ENCODE measurements around the gene PAX7.

Gene PAX7

DNA sequence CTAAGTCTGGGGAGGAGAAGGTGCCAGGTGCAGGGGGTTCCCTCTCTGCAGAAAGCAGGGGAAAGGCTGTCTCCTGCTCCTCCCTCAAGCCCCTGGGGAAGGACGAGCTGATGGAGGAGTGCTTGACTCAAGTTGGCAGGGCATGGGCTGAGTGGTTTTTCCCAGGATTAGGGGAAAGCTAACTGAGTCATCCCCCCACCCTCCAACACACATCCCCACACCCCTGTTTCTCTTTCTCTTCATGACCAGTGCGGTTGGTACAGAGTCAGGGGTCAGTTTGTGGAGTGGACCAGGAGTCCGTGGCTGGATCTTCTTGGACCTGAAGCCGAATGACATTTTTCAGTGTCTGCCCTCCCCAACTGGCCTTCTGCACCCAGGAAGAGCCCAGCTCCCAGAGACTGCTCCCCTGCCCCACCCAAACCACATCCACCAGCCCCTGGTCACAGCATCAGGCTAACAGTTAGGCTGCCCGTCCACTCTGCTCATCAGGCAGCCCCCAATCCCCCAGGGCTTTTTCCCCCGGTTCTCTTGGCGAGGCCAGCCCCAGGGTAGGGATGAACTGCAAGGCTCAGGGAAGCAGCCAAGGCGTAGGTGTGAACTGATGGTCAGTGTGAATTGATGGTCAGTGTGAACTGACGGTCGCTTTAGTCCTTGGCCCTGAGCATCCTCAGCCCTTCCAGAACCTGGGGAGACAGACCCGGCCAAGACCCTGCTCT is 81.0 kb downstream of the PAX7 start:
- no peak for DNase-seq

DNA sequence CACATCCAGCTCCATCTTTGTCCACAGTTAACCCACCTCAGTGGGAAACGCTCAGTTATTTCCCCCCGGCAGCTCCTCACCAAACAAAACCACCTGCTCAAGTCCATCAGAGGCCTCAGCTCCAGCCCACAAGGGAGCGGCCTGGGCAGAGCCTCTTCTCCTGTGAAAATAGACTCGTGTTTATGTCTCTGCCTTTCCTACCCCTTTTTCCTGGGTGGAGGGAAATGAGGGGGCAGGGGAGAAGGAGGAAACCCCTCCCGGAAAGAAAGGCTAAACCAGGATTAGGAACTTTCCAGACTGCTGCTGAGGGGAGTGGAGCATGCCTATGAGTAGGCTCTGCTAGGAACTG is 81.6 kb downstream of the PAX7 start:
- no peak for DNase-seq

- DNase-seq: no peak
Observed at GRCh38 chr1:18714404-18715175, 83.9 kb downstream of the PAX7 start.

DNA sequence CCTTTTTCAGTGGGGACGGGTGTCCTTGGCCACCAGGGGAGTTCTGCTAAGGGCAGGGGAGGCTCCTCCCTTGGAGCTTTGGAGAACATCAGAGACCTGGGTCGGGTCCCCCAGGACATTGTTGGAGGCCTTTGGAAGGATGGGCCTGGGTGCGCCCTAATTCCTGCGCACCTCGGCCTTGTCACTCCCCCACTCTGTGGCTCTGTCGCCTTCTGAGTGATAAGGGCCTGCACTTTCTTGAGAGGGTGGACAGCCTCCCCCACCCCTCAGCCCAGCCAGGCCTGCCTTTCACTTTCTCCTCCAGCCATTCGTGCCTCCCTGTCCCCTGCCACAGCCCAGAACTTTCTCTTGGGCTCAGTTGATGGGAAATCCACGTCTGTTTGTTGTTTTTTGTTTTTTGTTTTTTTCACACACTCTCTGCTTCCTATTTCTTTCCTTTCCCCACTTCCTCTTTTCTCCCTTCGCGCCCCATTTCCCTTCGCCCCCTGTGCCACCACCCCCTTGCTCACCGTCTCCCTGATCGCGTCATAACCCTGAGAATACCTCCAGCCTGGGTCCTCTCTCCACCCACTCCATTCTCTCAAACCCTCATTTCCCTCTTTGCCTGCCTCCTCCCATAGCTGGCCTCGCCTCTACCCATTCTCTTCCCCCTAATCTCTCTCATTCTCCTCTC is 85.6 kb downstream of the PAX7 start:
- DNase-seq: no peak

DNA sequence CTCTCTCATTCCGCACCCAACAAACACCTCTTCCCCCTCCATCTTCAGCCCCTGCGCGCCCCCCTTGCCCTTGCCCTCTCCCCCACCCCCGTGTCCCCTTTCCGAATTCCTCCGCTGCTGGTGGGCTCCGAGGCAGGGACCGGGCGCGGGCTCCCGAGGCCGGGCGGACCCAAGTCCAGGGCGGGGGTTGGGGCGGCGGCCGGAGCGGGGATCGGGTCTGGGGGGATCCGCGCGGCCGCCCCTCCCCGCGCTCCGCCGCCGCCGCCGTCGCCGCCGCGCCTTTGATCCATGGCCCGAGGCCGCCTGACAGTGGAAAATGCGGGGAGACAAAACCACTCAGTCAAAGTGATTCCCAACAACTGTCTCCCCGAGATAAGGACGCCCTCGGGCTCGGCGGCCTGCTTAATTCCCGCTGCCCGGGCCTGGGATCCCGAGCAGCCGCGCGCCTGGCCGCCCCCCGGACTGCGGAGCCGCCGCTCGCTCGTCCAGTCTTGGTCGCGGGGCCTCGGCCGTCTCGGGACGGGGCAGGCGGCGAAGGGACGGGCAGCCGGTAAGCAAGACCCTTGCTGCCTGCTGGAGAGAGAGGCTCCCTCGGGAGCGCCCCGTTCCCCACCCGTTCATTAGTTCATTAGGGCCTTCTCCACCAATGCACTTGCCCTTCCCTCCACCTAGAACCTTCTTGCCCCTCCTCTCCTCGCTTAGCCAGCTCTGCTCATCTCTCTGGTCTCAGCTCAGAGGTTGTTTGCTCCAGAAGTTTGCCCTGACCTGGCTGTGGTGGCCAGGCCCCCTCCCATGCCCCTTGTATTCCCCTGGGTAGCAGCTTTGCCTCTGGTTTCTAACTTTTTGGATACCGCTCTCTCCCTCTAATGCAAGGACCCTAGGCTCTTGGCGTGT is 86.4 kb downstream of the PAX7 start:
- no peak for DNase-seq

GRCh38 chr1:18719786-18720451 is 89.3 kb downstream of the PAX7 start:
- no peak for DNase-seq

DNA sequence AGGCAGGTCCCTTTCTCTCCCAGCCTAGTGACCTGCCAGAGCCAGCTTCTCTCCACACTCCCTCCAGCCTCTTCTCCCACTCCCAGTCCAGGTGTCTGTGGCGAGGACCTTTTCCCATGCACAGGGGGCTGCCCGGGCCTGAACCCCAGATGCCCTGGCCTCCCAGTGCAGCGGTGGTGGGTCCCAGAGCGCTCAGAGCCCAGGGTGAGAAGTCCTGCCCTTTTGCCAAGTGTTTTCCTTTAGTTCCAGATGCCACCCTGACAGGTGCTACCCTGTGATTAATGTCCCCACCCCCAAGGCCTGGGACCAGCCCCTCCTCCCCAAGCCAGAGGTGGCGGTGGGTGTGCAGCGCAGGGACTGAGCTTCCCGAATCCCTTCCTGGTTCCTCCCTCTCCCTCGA is 90.4 kb downstream of the PAX7 start:
- DNase-seq: no peak

DNA sequence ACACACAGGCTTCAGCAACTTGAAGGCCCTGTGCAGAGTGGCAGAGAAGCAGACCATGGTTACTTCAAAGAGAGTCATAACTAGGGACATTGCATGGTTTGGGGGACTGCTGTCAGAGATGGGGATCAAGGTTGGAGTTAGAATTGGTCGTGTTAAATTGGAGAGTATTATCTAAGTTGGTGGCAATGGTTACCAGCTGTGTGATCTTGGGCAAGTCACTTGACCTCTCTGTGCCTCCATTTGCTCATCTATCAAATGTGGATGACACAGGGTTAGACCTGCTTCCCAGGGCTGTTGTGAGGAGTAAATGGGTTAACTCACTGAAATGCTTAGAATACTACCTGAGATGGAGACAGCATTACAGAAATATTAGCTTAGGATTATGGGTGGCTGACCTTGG is 91.1 kb downstream of the PAX7 start:
- DNase-seq: no peak

DNA sequence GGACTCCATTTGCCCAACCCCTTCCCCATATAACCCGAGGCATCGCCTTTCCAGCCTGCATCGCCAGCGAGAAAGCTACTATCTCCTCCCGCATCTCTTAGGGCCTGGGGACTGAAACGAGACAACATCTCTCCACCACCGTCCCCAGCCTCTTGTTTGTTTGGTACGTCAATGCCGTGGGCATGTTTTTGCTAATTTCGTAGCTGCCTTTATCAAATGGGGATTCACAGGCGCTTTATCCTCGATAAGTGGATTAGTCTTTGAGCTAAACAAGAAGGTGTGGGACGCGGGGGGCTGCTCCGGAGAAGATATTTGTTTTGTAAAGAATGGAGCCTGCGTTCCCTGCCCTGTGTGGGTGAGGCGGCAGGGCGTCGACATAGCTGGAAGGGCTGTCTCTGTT is 91.6 kb downstream of the PAX7 start:
- no peak for DNase-seq

DNA sequence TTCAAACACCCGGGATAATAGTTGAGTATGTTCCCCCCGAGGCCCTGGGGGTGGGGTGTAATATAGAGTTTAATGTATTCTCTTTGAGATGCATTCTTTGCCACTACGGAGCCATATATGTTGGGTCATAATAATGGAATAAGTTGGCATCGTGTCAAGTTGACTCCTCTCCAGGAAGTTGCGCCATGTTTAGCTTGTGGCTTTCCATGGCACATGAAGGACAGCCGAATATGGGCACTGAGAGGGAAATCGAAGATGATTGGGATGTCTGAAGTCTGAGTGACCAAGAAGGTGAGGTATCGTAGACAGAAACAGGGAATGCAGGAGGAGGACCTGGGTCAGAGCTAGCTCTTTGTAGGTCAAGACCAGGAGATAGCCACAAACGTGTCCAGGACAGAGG is 92.6 kb downstream of the PAX7 start:
- DNase-seq: no peak

DNA sequence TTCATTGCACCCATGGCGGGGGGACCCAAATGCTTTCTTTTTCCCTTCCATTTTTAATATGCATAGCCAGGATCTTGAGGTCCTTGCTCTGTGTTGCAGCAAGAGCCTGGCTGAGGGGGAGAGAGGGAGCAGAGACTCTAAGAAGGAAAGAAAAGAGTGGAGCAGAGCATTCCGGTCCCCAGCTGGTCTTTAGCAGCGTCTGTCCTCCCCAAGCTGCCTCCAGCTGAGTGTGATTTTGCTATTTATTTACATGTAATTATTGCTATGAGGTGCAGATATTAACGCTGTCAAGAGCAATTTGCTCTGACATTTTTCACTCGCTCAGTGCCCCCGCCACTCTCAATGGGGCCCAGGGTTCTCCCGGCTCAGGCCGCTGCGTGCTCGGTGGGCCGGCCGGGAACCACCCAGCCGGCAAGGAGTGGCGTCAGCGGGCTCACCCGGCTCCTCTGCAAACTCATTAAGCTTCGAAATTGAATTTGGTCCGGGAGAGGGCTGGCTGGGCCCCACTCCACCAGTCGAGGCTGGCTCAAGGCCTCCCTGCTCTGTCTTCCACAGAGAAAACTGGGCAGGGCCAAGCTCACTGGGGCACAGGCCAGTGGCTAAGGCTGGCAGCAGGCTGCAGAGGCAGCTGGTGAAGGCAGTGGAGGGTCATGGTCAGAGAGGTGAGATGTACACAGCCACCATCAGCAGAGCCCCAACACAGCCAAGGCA is 93.2 kb downstream of the PAX7 start:
- DNase-seq: no peak

DNA sequence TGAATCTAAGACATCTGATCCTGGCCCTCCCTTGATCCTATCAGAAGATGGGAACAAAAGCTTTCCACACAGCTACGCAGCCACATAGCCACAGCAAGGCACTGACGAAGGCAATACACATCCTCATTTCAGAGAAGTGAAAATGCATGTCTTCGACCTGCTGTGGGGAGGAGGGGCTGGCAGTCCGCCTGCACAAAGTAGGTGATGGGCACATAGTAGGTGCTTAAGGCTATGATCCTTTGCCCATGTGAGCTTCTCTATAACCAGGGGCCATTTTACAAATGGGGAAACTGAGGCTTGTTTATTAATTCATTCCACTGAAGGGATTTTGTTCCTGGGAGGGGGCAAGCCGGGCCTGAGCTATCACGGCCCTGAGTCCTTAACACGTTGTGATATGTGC is 94.2 kb downstream of the PAX7 start:
- DNase-seq: no peak

- peak; percentile 70 for DNase-seq
Observed at GRCh38 chr1:18725231-18725895, 94.7 kb downstream of the PAX7 start.

DNA sequence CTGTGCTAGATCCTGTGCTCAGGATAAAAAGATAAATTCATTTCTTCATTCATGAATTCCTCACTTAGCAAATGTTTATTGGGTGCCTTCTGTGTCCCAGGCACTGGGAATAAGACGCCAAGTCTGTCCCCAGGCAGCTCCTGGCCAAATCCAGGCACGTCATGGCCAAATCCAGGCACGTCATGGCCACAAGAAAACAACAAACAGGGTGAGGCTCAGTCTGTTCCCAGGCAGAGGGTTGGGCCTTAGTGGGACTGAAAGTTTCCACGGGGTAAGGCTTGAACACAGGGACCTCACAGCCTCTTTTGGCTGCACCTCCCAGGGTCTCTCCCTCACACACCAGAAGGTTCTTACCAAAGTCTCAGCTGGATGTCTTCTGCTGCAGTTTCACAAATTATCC is 95.7 kb downstream of the PAX7 start:
- no peak for DNase-seq

GRCh38 chr1:18727956-18728355 is 97.3 kb downstream of the PAX7 start:
- no peak for DNase-seq

DNA sequence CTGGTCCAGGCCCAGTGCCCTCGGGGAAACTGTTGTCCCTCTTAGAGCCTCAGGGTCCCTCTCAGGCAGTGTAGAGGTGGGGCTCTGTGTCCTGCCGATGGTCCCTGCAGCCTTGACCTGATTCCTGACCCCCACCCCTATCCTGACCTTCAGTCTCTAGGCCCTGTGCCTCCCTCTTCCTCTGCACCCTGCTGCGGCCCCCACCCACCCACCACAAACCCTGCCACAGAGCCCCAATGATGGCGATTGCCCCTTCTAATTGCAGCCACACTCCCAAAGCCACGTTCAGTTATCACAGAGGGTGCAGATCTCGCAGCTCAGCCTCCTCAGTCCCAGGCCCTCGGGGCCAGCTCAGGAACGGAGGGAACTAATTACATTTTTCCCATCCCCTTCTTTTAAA is 99.7 kb downstream of the PAX7 start:
- no peak for DNase-seq

DNA sequence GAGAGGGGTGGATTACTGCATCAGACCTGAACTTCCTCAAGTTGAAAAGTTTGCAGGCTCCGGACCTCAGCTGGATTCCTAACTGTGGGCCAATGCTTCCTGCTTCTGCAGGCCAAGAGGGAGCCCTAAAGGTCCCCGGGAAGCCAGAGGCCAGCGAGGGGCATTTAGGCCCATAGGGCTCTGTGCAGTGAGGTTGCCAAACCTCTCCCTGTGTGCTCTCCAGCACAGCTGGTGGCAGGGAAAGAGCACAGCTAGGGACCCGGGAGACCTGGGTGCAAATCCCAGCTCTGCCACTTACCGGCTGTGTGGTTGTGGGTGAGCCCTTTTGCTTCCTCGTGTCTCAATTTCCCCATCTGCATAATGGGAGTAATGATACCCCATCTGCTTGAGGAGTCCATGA is 100.5 kb downstream of the PAX7 start:
- DNase-seq: no peak

DNA sequence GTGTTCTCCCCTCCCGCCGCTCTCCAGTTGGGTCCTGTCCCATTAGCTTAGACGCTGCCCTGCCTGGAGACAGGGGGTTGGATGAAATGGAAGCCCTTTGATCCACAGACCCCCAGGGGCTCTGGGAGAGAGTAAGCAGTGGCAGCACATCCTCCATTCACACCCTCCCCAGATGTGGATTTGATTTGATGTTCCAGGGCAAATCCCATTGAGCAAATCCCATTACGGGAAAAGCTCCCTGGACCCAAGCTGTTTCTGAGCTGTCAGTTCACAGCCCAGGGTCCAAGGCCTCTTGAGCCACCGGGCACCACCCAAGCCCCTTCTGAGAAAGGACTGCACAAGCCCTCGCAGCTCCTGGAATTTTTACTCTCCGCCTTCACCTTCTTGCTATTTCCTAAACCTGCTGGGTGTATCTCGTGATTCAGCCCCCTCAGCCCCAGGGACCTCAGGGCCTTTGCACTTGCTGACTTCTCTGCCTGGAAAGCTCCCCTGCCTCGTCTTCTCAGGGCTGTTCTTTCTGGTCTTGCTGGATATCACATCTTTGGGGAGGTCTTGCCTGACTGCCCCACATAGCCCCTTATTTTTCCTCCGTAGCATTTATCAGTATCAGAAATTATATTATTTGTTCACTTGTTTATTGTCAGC is 101.1 kb downstream of the PAX7 start:
- DNase-seq: no peak

- DNase-seq: no peak
Observed at GRCh38 chr1:18732686-18733085, 102.0 kb downstream of the PAX7 start.

GRCh38 chr1:18734001-18734400 is 103.4 kb downstream of the PAX7 start:
- no peak for DNase-seq

Measured in NCI-H1105 treated with DMSO at 0.1 percent for 48 hours (cell line).